ENCODE data around the gene FAM118A. TPM values are rescaled to one million over a fixed set of nuclear protein-coding genes. Genes with fewer than 3 reads are reported as not detected.
"Not testable (repeated sequence)": the region's sequence is repeated elsewhere in the genome, so short reads cannot be mapped to it uniquely, and the experiment has no call there.

The FAM118A gene
- total RNA-seq, 1 experiment from 2014 or later: 21.3 TPM

DNA sequence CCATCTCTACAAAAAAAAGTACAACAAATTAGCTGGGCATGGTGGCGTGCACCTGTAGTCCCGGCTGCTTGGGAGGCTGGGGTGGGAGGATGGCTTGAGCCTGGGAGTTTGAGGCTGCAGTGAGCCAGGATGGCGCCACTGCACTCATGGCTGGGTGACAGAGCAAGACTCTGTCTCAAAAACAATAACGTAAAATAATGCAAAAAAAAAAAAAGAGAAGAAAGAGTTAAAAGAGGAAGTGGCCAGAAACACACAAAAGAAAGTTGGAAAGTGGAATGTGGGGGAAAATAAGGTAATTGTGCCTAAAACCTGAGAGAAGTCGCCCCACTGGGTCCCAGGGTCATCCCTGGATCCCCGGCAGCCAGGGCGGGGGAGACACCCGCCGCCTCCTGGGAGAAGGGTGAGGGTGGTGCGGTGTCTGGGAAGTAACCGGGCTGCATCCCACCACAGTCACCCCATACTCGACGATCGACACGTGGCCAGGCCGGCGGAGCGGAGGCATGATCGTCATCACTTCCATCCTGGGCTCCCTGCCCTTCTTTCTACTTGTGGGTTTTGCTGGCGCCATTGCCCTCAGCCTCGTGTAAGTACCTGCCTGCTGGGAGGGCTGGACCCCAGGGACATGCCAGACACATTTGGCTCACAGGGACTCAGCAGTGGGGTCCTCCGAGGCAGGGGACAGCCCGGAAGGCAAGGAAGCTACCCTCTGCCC, 16.8 kb upstream of the FAM118A start:
- Mint-ChIP-seq H3K4me1 (no peaks in the 10 kb centered on the region), H3K27ac (no peak overlapping the region), H3K9me3 (no peaks in the 10 kb centered on the region), H3K27me3 (ENCODE audit: low read depth) (no peaks in the 10 kb centered on the region; the same call in 1 of the 2 replicates), H3K36me3 (no peaks in the 10 kb centered on the region), H3K4me3 (no peak overlapping the region)
- DNase-seq (ENCODE audit: low spot score) (no peak), ATAC-seq (no peak)
- ChIA-PET POLR2A (no interaction called here), CTCF (no interaction called here)
- no peak for TF ChIP-seq USF1 (CRISPR knock-in tag; IDR thresholded peaks at IDR 0.05)
- TF ChIP-seq IRF2 (CRISPR knock-in tag; IDR thresholded peaks at IDR 0.05; ENCODE audit: borderline replicate concordance, low read depth): no peak
- no peak for TF ChIP-seq SMAD3 (CRISPR knock-in tag; IDR thresholded peaks at IDR 0.05; ENCODE audit: borderline replicate concordance)
- TF ChIP-seq EMX1 (CRISPR knock-in tag; IDR thresholded peaks at IDR 0.05): no peak
- TF ChIP-seq ZNF423 (CRISPR knock-in tag; IDR thresholded peaks at IDR 0.05): no peak
- TF ChIP-seq, protein P1, sequence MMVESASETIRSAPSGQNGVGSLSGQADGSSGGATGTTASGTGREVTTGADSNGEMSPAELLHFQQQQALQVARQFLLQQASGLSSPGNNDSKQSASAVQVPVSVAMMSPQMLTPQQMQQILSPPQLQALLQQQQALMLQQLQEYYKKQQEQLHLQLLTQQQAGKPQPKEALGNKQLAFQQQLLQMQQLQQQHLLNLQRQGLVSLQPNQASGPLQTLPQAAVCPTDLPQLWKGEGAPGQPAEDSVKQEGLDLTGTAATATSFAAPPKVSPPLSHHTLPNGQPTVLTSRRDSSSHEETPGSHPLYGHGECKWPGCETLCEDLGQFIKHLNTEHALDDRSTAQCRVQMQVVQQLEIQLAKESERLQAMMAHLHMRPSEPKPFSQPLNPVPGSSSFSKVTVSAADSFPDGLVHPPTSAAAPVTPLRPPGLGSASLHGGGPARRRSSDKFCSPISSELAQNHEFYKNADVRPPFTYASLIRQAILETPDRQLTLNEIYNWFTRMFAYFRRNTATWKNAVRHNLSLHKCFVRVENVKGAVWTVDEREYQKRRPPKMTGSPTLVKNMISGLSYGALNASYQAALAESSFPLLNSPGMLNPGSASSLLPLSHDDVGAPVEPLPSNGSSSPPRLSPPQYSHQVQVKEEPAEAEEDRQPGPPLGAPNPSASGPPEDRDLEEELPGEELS (CRISPR knock-in tag; IDR thresholded peaks at IDR 0.05): no peak
- TF ChIP-seq PREB (CRISPR knock-in tag; IDR thresholded peaks at IDR 0.05; ENCODE audit: borderline replicate concordance): no peak
- no peak for TF ChIP-seq ATF6 (CRISPR knock-in tag; IDR thresholded peaks at IDR 0.05)
- TF ChIP-seq, protein P2, sequence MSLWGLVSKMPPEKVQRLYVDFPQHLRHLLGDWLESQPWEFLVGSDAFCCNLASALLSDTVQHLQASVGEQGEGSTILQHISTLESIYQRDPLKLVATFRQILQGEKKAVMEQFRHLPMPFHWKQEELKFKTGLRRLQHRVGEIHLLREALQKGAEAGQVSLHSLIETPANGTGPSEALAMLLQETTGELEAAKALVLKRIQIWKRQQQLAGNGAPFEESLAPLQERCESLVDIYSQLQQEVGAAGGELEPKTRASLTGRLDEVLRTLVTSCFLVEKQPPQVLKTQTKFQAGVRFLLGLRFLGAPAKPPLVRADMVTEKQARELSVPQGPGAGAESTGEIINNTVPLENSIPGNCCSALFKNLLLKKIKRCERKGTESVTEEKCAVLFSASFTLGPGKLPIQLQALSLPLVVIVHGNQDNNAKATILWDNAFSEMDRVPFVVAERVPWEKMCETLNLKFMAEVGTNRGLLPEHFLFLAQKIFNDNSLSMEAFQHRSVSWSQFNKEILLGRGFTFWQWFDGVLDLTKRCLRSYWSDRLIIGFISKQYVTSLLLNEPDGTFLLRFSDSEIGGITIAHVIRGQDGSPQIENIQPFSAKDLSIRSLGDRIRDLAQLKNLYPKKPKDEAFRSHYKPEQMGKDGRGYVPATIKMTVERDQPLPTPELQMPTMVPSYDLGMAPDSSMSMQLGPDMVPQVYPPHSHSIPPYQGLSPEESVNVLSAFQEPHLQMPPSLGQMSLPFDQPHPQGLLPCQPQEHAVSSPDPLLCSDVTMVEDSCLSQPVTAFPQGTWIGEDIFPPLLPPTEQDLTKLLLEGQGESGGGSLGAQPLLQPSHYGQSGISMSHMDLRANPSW (CRISPR knock-in tag; conservative IDR thresholded peaks at IDR 0.05; ENCODE audit: low read depth): no peak
- TF ChIP-seq E2F4 (CRISPR knock-in tag; IDR thresholded peaks at IDR 0.05; ENCODE audit: borderline replicate concordance, low read depth): no peak

- H3K36me3 Mint-ChIP-seq: no peaks in the 10 kb centered on the region
- no peak for ATAC-seq
- H3K9me3 Mint-ChIP-seq: no peaks in the 10 kb centered on the region
- H3K4me3 Mint-ChIP-seq: no peak overlapping the region
- no peak for DNase-seq (ENCODE audit: low spot score)
- TF ChIP-seq KAT7 (CRISPR knock-in tag; IDR thresholded peaks at IDR 0.05; ENCODE audit: borderline replicate concordance) (no peak), ATF1 (CRISPR knock-in tag; IDR thresholded peaks at IDR 0.05) (no peak), RELA (CRISPR knock-in tag; IDR thresholded peaks at IDR 0.05; ENCODE audit: borderline replicate concordance) (no peak), GABPB1 (CRISPR knock-in tag; IDR thresholded peaks at IDR 0.05) (no peak), FOXP1 (CRISPR knock-in tag; IDR thresholded peaks at IDR 0.05; ENCODE audit: borderline replicate concordance) (no peak), ZNF232 (CRISPR knock-in tag; IDR thresholded peaks at IDR 0.05) (no peak), GRHL2 (CRISPR knock-in tag; IDR thresholded peaks at IDR 0.05; ENCODE audit: insufficient replicate concordance, severe bottlenecking) (no peak), SP1 (CRISPR knock-in tag; conservative IDR thresholded peaks at IDR 0.05) (no peak)
- TF ChIP-seq, protein P3, sequence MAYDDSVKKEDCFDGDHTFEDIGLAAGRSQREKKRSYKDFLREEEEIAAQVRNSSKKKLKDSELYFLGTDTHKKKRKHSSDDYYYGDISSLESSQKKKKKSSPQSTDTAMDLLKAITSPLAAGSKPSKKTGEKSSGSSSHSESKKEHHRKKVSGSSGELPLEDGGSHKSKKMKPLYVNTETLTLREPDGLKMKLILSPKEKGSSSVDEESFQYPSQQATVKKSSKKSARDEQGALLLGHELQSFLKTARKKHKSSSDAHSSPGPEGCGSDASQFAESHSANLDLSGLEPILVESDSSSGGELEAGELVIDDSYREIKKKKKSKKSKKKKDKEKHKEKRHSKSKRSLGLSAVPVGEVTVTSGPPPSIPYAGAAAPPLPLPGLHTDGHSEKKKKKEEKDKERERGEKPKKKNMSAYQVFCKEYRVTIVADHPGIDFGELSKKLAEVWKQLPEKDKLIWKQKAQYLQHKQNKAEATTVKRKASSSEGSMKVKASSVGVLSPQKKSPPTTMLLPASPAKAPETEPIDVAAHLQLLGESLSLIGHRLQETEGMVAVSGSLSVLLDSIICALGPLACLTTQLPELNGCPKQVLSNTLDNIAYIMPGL (CRISPR knock-in tag; IDR thresholded peaks at IDR 0.05): no peak
- no peak overlapping the region for H3K27ac Mint-ChIP-seq
- ChIA-PET CTCF (no interaction called here), POLR2A (no interaction called here)
- no peaks in the 10 kb centered on the region; the same call in 1 of the 2 replicates for H3K27me3 Mint-ChIP-seq (ENCODE audit: low read depth)
- H3K4me1 Mint-ChIP-seq: peaks cover 9% of the 10 kb centered on the region
These were observed 15.7 kb upstream of the FAM118A start for GRCh38 chr22:45294030-45294429.

- ChIA-PET CTCF (interaction anchor here (0.7 kb wide), 1 partner anchor 166 kb away, joined by 3 read pairs; no protein-coding TSS in a partner anchor), POLR2A (interaction anchor here (0.5 kb wide), 1 partner anchor 10 kb away, joined by 4 read pairs; no protein-coding TSS in a partner anchor)
- not testable (repeated sequence) for H3K4me3 Mint-ChIP-seq; H3K27ac Mint-ChIP-seq; DNase-seq (ENCODE audit: low spot score); H3K9me3 Mint-ChIP-seq; H3K27me3 Mint-ChIP-seq (ENCODE audit: low read depth); H3K36me3 Mint-ChIP-seq; ATAC-seq
- H3K4me1 Mint-ChIP-seq: peaks cover 15% of the 10 kb centered on the region
These were observed 14.7 kb upstream of the FAM118A start for GRCh38 chr22:45295004-45295403.

Data from WTC11 (cell line).